ENCODE data around the gene IFT122. TPM values are rescaled to one million over a fixed set of nuclear protein-coding genes. Genes with fewer than 3 reads are reported as not detected.
"Not testable (repeated sequence)": the region's sequence is repeated elsewhere in the genome, so short reads cannot be mapped to it uniquely, and the experiment has no call there.

Gene IFT122
- total and polyA plus RNA-seq, 2 experiments from 2014 or later = 10.2 to 38.8 TPM

DNA sequence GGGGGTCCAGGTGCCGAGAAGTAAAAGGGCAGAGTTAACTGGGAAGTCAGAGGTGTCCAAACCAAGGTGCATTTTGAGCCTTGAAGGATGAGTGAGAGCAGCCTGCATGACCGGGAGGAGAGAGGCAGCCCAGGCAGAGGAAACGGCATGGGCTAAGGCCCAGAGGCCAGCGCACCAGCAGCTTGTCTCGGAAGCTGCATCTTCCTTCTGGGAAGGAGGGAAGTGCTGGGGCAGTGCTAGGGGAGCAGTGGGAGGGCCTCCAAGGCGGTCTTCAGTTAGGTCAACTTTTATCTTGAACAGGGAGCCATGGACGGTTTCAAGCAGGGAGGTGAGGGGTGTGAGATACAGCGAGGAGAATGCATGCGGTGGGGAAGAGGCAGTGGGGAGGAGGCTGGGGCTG lies 104.0 kb downstream of the IFT122 start (continued):
- TF ChIP-seq, protein P1, sequence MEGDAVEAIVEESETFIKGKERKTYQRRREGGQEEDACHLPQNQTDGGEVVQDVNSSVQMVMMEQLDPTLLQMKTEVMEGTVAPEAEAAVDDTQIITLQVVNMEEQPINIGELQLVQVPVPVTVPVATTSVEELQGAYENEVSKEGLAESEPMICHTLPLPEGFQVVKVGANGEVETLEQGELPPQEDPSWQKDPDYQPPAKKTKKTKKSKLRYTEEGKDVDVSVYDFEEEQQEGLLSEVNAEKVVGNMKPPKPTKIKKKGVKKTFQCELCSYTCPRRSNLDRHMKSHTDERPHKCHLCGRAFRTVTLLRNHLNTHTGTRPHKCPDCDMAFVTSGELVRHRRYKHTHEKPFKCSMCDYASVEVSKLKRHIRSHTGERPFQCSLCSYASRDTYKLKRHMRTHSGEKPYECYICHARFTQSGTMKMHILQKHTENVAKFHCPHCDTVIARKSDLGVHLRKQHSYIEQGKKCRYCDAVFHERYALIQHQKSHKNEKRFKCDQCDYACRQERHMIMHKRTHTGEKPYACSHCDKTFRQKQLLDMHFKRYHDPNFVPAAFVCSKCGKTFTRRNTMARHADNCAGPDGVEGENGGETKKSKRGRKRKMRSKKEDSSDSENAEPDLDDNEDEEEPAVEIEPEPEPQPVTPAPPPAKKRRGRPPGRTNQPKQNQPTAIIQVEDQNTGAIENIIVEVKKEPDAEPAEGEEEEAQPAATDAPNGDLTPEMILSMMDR (conservative IDR thresholded peaks at IDR 0.05; ENCODE audit: low read depth in 2 of 2) = no peak
- no peak for TF ChIP-seq EZH2phosphoT487 (IDR thresholded peaks at IDR 0.05; ENCODE audit: unreplicated experiment)
- TF ChIP-seq POLR2AphosphoS5 (IDR thresholded peaks at IDR 0.05; ENCODE audit: low read depth) = no peak
- no peak for TF ChIP-seq NANOG (IDR thresholded peaks at IDR 0.05; ENCODE audit: borderline replicate concordance)
- no peak for TF ChIP-seq CREB1 (CRISPR knock-in tag; IDR thresholded peaks at IDR 0.05; ENCODE audit: low read depth)
- TF ChIP-seq JUNB (IDR thresholded peaks at IDR 0.05; ENCODE audit: unreplicated experiment) = no peak

DNA sequence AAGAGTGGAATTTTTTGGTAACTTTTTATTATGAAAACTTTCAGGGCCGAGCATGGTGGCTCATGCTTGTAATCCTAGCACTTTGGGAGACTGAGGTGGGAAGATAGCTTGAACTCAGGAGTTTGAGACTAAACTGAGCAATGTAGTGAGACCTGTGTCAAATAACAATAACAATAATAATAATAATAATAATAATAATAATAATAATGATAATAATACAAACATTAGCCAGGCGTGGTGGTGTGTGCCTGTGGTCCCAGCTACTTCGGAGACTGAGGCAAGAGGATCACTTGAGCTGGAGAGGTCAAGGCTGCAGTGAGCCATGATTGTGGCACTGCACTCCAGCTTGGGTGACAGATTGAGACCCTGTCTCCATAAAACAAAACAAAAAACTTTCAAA lies 105.9 kb downstream of the IFT122 start:
- H3K79me2 ChIP-seq (replicated peaks; ENCODE audit: insufficient read depth); H3K27me3 ChIP-seq (ENCODE audit: insufficient read depth); H3K4me1 Mint-ChIP-seq; H3K4me3 ChIP-seq; H3K36me3 Mint-ChIP-seq (ENCODE audit: low read depth); H3K9me2 ChIP-seq (ENCODE audit: insufficient read depth); H2AFZ ChIP-seq; H3K36me3 ChIP-seq (ENCODE audit: insufficient read depth); H3K4me1 ChIP-seq (ENCODE audit: insufficient read depth); H3K27me3 Mint-ChIP-seq (ENCODE audit: insufficient read depth, low read depth, poor library complexity); H3F3A ChIP-seq (replicated peaks; ENCODE audit: low read depth); H3K4me2 ChIP-seq; DNase-seq (ENCODE audit: low spot score); H3K27ac Mint-ChIP-seq; H3K4me3 Mint-ChIP-seq; H3K27ac ChIP-seq (ENCODE audit: low read depth); ATAC-seq; H4K20me1 ChIP-seq (replicated peaks; ENCODE audit: insufficient read depth); H3K9me3 Mint-ChIP-seq: not testable (repeated sequence)

DNA sequence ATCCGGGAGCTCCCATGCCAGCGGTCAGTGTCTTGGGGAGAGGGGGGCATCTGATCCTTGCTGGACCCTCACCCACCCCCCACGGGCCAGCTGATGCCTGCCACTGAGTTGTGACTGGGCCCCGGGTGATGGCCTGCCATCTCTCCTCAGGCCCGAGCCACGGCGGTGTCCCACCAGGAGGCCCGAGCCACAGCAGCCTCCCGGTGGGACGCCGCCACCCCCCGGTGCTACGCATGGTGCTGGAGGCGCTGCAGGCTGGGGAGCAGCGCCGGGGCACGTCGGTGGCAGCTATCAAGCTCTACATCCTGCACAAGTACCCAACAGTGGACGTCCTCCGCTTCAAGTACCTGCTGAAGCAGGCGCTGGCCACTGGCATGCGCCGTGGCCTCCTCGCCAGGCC lies 107.2 kb downstream of the IFT122 start:
- no peak for ATAC-seq
- no peaks in the 10 kb centered on the region for H3K9me2 ChIP-seq (ENCODE audit: insufficient read depth)
- H3K79me2 ChIP-seq (replicated peaks; ENCODE audit: insufficient read depth) = no peaks in the 10 kb centered on the region

More for the DNA sequence above, 107.2 kb downstream of the IFT122 start:
- Histone ChIP-seq H3K4me2 (no peak overlapping the region), H4K20me1 (replicated peaks; ENCODE audit: insufficient read depth) (no peaks in the 10 kb centered on the region), H3K4me3 (no peak overlapping the region), H3F3A (replicated peaks; ENCODE audit: low read depth) (no peaks in the 10 kb centered on the region), H3K27ac (ENCODE audit: low read depth) (no peak overlapping the region), H3K4me1 (ENCODE audit: insufficient read depth) (no peaks in the 10 kb centered on the region), H2AFZ (no peak overlapping the region), H3K27me3 (ENCODE audit: insufficient read depth) (no peaks in the 10 kb centered on the region), H3K36me3 (ENCODE audit: insufficient read depth) (no peaks in the 10 kb centered on the region)
- H3K27ac Mint-ChIP-seq = no peak overlapping the region
- H3K4me3 Mint-ChIP-seq = no peak overlapping the region
- no peaks in the 10 kb centered on the region for H3K9me3 Mint-ChIP-seq
- no peaks in the 10 kb centered on the region for H3K36me3 Mint-ChIP-seq (ENCODE audit: low read depth)
- H3K27me3 Mint-ChIP-seq (ENCODE audit: insufficient read depth, low read depth, poor library complexity) = peaks cover 8% of the 10 kb centered on the region
- no peak for DNase-seq (ENCODE audit: low spot score)
- peaks cover 8% of the 10 kb centered on the region for H3K4me1 Mint-ChIP-seq
- TF ChIP-seq EZH2 (IDR thresholded peaks at IDR 0.05; ENCODE audit: low read depth, unreplicated experiment) = no peak
- TF ChIP-seq CREB1 (CRISPR knock-in tag; IDR thresholded peaks at IDR 0.05; ENCODE audit: low read depth) = no peak
